Measurements from ENCODE around the gene PLSCR5.

- TF ChIP-seq EZH2 (IDR thresholded peaks at IDR 0.05) (no peak), CTCF (IDR thresholded peaks at IDR 0.05) (no peak)
Measured at GRCh38 chr3:146539315-146539714, 65.8 kb downstream of the PLSCR5 start.
